ENCODE measurements around the gene EDDM13.

- no peak for TF ChIP-seq CTCF (IDR thresholded peaks at IDR 0.05)
- no peak for TF ChIP-seq POLR2A (IDR thresholded peaks at IDR 0.05)
These were observed 1.4 kb upstream of the EDDM13 start for GRCh38 chr19:56271151-56271550.

Measured in lower leg skin (tissue), 3 donors.